Coronary artery (tissue), 2 donors: ENCODE data around the gene NPW.
"Not testable (repeated sequence)": the region's sequence is repeated elsewhere in the genome, so short reads cannot be mapped to it uniquely, and the experiment has no call there.

Experiments
- DNase-seq: peaks from one replicate; pipeline ENCODE4 v3.0.0-alpha.2; 2017; ENCODE audit warnings: low spot score
- H3K27ac ChIP-seq, 2 donors: fragments of 200-600 bp; sonication (generic); one replicate each; pipeline ENCODE4 v1.5.1; 2016 to 2019
- H3K4me3 ChIP-seq: fragments of 200-600 bp; sonication (generic); 2 replicates; pipeline ENCODE4 v1.5.1; 2016; ENCODE audit warnings: mild to moderate bottlenecking, moderate library complexity
- TF ChIP-seq, protein P1 (sequence below): fragments of 200-600 bp; sonication (generic); IDR thresholded peaks from one replicate; pipeline ENCODE4 v1.5.1; 2019; ENCODE audit warnings: antibody characterized with exemption

Gene NPW

GRCh38 chr16:2030036-2030435 is 10.5 kb downstream of the NPW start:
- TF ChIP-seq, protein P1, sequence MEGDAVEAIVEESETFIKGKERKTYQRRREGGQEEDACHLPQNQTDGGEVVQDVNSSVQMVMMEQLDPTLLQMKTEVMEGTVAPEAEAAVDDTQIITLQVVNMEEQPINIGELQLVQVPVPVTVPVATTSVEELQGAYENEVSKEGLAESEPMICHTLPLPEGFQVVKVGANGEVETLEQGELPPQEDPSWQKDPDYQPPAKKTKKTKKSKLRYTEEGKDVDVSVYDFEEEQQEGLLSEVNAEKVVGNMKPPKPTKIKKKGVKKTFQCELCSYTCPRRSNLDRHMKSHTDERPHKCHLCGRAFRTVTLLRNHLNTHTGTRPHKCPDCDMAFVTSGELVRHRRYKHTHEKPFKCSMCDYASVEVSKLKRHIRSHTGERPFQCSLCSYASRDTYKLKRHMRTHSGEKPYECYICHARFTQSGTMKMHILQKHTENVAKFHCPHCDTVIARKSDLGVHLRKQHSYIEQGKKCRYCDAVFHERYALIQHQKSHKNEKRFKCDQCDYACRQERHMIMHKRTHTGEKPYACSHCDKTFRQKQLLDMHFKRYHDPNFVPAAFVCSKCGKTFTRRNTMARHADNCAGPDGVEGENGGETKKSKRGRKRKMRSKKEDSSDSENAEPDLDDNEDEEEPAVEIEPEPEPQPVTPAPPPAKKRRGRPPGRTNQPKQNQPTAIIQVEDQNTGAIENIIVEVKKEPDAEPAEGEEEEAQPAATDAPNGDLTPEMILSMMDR: no peak
- DNase-seq: no peak
- Histone ChIP-seq H3K27ac (peak overlapping the region in 1 of 2 donors; percentile 45), H3K4me3 (peak overlapping the region; percentile 91)

DNA sequence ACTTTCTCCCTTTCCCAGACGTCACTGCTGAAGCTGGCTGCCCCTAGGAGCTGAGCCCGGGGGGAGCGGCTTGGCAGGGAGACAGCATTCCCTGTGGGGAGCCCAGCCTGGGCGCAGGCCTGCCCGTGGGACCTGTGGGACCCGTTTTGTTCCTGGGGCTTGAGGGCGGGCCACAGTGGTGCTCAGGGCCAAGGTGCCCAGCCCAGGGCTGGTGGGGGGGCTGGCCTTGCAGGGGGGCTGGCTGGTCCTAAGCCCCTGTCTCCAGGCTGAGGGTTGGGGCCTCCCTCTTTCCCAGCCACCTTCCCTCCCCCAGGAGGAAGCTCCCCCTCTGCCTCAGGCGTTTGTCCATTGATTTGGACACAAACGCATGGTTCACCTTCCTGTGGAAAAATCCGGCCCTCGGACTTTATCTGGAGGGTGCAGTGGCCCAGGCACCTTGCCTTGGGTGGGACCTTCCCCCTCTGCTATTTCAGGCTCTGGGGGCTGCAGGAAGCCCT is 11.5 kb downstream of the NPW start:
- TF ChIP-seq, protein P1: no peak
- no peak for DNase-seq
- no peak overlapping the region for H3K4me3 ChIP-seq
- peak overlapping the region in 1 of 2 donors; percentile 68 for H3K27ac ChIP-seq

DNA sequence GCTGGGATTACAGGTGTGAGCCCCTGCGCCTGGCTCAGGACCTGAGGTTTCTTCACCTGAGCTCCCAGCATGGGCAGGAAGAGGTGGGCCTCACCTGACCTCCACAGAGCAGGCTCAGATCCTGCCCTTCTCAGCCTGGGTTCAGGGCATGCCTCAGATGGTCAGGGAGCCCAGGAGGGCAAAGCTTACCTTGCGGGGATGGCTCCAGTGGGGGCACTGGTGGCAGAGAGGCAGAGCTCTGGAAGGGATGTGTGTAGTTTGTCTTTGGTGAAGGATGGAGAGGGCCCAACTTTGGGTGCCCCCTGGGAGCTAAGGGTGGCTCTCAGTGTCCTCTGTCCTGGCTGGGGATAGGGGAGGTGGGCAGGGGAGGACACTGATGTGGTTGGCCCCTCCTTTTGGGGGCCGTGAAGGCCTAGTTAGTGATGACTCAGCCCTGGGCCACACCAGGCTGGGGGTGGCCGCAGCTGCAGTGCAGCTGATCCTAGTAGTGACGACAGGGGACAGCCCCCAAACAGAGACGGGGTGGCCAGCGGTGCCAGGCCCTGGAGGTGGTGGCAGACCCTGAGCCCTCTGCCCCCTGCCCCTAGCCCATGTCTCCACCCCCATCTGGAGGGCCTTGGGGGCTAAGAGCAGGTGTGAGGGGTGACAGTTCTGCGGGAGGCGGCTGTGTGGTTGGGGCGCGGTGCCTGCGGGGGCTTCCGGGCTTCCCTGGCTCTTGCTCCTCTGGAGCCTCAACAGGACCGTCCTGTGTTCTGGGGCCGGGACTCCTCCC is 12.9 kb downstream of the NPW start:
- no peak for DNase-seq
- Histone ChIP-seq H3K4me3 (peak overlapping the region; percentile 70), H3K27ac (peak overlapping the region; percentile 87 to 97)
- TF ChIP-seq, protein P1: no peak

- H3K4me3 ChIP-seq: peak overlapping the region; percentile 70
- TF ChIP-seq, protein P1: no peak
- DNase-seq: peak; percentile 93
These were observed 13.7 kb downstream of the NPW start for GRCh38 chr16:2033057-2033908.

GRCh38 chr16:2033909-2034695 is 14.5 kb downstream of the NPW start:
- peak overlapping the region; percentile 70 for H3K4me3 ChIP-seq
- DNase-seq: not testable (repeated sequence)
- peak overlapping the region; percentile 87 to 97 for H3K27ac ChIP-seq

More at GRCh38 chr16:2033057-2033908, 13.7 kb downstream of the NPW start:
- H3K27ac ChIP-seq: peak overlapping the region; percentile 87 to 97

GRCh38 chr16:2034696-2035430 is 15.3 kb downstream of the NPW start:
- Histone ChIP-seq H3K27ac (peak overlapping the region; percentile 81 to 97), H3K4me3 (peak overlapping the region; percentile 62)
- TF ChIP-seq, protein P1: no peak
- no peak for DNase-seq
